CD4-positive, alpha-beta T cell treated with Interleukin-17A for 4 hours (primary cell): ENCODE measurements around the gene CCDC14.
A peak's percentile ranks its signal among the peaks of the same experiment; 100 is the strongest.
"Not testable (repeated sequence)": the region's sequence is repeated elsewhere in the genome, so short reads cannot be mapped to it uniquely, and the experiment has no call there.

Experiments
- DNase-seq: peaks from one replicate; pipeline ENCODE4 v3.0.0-alpha.2; 2020; ENCODE audit warnings: mixed read lengths

Gene CCDC14, protein sequence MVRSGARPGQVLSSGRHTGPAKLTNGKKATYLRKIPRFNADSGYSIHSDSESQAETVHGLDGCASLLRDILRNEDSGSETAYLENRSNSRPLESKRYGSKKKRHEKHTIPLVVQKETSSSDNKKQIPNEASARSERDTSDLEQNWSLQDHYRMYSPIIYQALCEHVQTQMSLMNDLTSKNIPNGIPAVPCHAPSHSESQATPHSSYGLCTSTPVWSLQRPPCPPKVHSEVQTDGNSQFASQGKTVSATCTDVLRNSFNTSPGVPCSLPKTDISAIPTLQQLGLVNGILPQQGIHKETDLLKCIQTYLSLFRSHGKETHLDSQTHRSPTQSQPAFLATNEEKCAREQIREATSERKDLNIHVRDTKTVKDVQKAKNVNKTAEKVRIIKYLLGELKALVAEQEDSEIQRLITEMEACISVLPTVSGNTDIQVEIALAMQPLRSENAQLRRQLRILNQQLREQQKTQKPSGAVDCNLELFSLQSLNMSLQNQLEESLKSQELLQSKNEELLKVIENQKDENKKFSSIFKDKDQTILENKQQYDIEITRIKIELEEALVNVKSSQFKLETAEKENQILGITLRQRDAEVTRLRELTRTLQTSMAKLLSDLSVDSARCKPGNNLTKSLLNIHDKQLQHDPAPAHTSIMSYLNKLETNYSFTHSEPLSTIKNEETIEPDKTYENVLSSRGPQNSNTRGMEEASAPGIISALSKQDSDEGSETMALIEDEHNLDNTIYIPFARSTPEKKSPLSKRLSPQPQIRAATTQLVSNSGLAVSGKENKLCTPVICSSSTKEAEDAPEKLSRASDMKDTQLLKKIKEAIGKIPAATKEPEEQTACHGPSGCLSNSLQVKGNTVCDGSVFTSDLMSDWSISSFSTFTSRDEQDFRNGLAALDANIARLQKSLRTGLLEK

DNA sequence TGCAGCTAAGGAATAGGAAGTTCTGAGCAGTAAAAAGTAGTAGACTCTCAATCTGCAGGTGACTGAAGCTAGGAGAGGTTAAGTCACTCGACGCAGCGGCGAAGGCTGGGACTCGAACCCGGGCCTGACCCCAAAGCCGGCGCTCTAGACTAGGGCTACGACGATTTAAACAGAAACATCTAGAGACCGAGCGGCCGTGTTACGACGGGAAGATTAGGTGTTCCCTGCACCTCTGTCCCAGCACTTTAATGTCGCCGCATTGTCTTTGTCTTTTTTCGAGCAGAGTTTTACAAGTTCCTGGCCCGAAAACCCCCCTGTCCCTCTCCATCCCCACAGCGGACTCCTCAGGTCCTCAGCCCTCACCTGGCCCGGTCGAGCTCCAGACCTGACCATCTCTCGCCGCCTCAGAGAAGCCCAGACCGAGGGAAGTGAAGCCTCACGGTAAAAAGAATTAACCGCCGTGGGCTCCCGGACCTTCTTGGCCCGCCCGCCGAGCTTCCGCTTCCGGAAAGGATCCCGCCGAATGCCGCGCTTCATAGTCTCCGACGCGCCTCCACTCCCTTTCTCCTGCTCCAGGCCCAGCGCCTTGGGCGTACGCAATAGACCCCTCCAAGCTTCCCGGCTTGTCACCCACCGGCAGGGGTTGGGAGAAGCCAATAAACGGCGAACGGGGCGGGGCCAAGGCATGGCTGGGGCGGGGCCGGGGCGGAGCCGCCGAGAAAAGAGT, at the start of gene CCDC14:
CCDC14 (minus strand) TSS at position 449 of the 727 bp plus-strand sequence; CDS start at position 393, 56 bp downstream.
- DNase-seq, result peak; percentile 81

DNA sequence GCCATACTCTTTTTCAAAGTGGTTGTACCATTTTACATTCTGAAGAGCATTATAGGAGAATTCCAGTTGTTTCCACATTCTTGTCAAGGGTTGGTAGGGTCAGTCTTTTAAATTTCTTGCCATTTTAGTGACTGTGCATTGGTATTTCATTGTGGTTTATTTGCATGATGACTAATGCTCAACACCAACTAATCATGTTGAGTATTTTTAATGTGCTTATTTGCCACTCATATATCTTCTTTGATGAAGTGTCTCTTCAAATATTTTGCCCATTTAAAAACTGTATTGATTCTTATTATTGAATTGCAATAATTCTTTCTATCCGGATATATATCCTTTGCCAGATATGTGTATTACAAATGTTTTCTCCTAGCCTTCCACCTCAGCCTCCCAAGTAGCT, 47.3 kb upstream of the CCDC14 start:
- DNase-seq, result not testable (repeated sequence)

DNA sequence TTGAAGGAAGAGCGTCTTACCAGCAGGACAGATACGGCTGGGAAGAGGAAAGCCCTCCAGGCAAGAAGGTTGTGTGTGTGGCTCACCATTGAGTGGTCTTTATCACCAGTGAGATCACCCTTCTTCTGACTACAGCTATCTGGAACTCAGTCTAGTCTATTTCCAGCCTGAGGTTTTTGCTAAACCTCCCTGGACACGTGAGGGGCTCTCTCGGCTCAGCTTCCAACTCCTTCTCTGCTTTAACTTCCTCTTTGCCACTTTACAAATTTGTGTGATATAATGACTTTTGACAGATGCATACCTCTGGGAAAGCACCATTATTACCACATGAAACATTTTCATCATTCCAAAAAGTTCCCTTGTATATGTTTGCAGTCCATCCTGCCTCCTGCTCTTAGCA, 46.2 kb upstream of the CCDC14 start:
- no peak for DNase-seq

DNA sequence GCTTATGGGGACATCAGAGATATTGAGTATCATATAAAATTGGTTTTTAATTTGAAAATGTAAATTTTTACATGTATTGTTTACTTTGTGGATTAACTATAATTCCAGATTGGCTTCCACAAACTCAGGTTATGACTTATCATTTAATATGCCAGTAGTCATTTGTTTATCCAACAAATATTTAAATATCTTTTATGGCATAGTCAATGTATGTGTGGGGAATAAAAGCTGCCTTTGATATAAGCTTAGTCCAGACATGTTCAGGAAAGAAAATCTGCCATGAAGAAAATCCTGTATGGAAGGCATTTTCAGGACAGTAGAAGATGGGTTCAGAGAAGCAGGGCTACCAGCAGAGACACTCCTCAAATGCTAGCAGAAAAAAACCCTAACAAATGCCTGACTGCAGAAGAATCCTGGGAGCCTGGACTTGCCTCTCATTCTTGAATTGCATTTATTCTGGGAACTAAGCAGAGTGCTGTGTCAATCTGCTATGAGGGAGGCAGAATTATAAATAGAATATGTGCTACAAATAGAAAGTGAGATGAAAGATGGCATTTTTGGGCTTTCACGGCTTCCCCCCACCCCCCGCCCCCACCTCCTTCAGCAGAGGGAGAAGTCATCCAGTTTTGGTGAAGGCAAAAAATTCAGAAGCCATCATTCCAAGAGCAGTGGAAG, 41.5 kb upstream of the CCDC14 start:
- DNase-seq, result not testable (repeated sequence)

DNA sequence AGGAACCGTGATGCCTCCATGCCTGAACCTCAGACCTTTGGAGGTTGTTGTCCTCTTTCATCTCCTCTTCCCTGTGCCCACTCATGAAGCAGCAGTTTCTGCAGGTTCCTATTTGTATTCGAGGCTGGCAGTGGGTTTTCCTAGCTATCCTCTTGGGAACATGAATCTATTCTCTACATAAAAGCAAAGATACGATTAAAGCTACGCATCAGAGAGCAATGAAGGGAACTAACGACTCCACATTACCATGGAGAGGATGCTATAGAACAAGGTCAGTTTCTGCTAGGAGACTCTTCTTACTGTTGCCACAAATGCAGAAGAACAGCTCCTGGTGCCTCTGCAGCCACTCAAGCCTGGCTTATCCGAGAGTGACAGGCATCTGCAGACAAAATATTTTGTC, 40.3 kb upstream of the CCDC14 start:
- not testable (repeated sequence) for DNase-seq

DNA sequence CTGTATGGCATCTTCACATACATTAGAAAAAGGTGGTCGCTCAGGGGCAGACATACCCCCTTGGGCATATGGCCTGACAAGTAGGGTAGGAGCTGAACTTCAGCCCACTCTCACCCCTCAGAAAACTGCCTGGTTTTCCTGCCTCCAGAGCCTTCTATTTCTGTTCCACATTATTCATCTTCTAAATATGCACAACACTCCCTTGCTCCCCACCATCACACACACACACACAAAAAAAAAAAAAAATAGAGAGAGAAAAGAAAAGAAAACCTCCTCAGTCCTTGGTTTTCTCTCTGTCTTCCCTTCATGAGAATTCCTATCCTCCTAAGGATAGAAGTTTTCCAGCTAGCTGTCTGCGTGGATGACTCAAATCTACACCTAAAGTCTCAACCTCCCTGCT, 36.5 kb upstream of the CCDC14 start:
- DNase-seq, result no peak

DNA sequence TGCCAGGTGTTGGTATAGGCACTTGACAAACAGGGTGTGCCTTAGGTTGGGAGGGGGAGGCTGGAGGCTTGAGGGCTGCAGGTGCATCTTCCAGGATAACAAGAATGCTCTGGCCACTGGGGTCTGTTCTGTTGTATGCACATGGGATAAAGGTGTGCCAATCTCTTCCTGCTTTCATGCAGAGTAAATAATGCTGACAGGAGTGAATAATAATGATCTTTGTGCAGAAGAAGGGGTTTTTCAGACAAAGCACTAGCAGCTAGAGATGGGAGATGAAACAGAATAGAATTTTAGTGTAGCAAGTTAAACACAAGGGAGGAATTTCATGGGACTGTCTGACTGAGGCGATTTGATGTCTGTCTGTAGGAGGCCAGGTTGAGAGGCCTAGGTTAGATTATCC, 32.8 kb upstream of the CCDC14 start:
- DNase-seq, result no peak

DNA sequence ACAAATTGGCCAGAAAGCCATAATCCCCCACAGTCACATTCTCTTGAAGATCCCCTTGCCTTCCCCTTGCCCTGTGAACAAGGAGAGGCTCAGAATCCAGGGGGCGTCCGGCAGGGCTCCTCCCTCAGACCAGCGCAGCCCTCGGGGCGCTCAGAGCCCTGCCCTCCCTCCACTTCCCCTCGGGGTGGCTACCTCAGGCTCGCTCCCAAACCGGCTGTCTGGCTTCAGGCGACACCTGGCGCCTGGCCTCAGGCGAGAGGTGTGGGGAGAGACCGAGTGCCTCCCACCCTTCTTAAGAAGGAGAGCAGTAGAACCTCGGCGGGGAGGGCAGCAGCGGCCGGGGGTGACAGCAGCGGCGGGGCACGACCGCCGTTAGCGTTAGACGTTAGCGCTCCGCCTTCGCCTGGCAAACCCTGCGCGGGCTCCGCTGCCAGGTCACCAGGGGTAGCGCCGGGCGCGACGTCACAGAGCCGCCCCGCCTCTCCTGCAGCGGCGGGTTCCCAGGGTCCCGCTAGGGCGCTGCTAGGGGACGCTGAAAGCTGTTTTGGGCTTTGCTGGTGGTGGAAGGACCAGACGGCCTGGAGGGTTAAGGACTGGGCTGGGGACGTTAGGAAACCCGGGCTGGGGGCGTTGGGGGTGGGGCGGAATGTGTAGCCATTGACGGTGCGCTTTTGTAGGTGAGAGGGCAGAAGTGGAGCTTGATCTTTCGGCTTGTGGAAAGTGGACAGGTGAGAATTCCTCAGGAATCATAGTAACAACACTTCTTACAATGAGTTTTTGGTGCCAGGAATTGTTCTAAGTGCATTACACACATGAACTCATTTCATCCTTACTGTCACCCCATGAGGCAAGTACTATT, 30.9 kb upstream of the CCDC14 start, which contains the start of gene ROPN1:
ROPN1 (minus strand) TSS at position 395 of the 859 bp plus-strand sequence. CDS start 11,643 bp downstream, outside the sequence.
- not testable (repeated sequence) for DNase-seq

DNA sequence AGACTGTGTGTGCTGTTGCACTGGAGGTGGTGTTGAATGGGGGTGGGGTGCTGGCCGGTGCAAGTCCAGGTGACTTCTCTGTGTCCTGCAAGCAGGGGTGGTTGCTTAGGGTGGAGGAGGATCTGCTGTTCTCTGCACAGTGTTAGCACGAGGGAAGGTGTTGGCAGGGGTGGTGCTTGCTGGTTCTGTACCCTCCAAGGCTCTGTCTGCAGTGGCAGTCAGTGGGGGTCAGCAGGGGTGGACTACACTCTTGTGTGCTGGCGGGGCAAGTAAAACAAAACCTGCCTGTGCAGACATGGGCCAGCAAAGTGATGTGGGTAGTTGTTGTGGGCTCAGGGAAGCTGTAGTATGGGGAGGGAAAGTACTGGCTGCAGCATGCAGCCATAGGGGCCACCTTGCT, 25.4 kb upstream of the CCDC14 start:
- DNase-seq, result no peak

DNA sequence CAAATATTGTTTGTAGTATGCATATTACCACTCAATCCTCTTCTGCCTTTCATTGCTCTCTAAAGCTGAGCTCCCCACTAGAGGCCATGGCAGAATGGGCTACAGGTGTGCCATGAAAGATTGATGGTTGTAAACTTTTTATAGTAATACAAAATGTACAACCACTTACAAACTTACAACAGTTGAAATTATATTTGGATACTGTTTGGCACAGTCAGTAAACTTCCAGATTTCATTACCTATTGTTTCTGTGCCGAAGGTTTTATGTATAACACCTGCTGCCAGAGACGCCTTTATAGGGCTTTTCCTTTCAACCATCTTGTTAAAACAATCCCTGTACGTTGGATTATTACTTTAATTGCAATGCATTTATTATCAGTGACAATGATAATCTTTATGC, 23.9 kb upstream of the CCDC14 start:
- no peak for DNase-seq

DNA sequence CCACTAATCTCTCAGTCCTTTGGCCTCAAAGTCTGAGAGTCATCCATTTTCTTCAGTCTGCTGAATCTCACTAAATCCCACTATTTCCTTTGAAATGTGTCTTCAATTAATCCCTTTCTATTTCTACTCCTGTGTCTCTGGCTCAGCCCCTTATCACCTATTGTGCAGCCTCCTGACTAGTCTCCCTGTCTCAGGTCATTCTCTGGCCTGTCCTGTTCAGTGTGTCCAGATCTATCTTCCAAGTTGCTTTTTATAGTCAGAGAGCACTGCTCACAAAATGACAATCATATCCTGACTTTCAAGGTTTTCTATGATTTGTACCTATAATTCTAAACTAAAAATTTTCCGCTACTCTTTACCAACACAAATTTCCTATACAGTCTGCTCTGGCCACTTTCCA, 23.3 kb upstream of the CCDC14 start:
- no peak for DNase-seq

DNA sequence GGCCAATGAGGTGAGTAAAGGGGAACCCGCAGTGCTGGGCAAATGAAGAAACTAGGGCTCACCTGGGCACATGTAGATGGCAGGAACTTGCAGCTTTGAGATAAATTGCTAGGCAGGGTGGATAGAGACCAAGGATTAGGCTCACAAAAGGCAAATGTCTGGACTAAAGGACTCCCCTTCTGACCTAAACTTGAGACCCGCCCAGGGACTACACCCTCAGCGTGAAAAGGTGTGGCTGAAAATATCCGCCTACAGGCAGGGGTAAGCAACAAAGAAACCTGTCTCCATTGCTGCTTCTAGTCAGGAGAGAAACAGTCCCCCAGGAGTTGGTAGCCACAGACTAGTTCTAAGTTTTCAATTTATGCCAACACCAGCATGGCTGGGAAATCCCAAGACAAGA, 20.3 kb upstream of the CCDC14 start:
- not testable (repeated sequence) for DNase-seq

DNA sequence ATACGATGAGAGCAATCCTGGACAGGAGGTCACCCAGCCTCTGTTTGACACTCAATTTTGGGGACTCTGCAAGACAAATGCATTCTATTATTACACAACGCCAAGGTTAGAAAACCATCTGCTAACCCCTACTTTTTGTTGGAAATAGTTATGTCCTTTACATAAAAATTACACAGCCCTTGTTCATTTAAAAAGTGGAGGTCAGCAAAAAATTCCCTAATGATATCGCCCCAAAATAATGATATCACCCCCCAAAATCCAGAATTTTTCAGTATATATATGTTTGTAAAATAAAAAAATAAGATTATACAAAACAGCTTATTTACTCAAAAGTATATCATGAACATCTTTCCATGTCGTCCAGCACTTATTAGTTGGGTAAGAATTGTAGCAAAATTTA, 19.5 kb upstream of the CCDC14 start:
- no peak for DNase-seq

DNA sequence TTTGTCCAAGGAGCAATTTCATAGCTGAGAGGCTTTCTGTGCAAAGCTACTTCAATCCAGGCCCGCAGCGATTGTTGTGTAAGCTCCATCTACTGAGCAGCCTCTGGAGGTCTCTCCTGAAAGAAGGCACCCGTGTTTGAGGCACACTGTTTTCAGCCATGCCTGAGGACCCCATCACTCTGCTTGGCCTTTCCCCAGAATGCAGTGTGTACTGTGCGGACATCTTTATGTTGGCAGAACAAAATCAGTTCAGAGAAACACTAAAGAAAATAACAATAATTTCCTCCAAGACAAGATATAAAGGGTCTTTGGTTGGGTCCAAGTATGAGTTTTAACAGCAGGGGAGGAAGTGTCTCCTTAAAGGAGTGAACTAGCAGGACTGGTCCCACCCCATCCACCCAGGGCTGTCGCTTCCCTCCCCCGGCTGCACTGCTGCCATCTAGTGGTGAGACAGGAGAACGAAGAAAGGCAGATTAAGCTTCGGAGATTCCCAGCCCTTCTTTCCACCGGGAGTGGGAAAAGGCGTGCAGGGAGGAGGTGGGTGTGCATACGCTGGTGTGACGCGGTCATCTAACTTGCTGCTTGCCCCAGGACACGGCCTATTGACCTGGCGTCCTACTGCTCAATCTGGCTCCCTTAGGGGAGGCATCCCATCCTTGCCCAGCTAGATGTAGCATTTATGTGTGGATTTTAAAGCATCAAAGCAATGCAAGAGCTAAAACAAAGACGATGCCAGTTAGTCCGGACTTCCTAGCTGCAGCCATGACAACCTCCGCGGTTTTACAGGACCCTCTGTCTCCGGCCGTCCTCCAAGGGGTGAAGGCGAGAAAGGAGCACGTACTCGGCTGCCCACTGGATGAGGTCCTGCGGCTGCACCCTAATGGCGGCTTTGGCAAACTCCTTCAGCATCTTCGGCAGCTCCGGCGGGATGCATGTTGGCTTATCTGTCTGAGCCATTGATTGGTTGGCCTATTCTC, 18.8 kb upstream of the CCDC14 start:
- peak; percentile 2 for DNase-seq

DNA sequence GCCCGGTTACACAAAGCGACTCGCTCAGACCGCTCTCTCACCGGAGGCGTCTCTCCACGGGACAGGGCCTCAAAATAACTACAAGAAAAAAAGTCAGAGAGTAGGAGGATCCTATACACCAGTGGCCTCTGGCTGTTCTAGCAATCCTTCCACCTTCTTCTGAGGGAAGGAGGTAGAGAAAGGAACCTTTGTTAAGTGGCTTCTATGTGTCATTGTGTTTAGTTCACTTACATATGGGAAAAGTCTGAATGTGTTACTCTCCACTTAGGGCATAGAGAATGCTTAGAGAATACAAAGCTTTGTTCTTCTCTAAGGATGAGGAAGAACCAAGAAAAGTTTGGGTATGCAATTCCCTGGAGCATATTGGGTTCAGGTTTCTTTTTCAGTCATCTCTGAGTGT, 15.9 kb upstream of the CCDC14 start:
- not testable (repeated sequence) for DNase-seq

DNA sequence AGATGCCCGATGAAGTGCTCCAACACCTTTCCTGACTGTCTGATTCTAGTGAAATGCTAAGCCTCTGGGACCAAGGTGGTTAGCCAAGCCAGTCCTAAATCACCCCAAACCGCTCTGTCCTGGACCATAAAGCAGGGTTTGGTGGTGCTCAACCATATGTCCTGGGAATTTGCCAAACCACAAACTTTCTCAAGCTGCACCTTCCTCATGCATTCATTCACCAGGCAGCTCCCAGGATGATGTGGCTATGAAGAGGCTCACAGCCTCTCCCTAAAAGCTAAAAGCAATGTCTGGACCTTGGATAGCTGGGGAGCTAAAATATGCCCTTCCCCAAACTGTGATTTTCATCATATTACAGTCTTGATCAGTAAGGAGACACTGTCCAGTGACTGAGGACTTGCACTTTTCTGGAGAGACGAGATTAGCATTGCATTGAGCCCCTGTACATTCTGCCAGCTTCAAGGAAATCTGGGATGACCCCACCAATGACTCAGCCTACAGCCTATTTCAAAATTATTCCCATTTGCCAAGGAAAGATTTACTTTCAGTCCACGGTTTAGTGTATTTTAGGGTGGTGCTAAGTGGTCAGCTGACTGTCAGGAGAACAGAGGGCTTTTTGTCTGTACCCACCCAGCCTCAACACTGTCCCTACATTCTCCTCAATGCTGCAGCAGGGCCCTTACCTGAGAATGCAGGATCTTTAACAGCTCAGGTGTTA, 15.3 kb upstream of the CCDC14 start:
- DNase-seq, result not testable (repeated sequence)

DNA sequence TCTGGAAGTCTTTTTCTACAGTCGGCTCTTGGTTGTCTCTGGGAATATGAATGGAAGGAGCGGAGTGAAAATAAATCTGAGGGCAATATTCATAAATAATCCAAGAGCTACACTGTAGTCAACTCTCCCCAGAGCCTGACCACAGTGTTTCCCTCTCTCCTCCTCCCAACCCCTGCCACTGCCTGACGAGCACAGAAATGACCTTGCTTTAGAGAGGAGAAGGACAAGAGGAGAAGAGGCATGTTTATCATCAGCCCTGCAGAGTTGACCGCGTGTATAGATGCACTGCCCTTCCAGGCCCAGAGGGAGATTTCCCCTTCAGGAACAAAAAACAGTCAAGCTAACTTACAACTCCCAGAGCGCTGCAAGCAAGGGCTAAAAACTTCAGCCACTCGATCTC, 14.0 kb upstream of the CCDC14 start:
- DNase-seq, result not testable (repeated sequence)

DNA sequence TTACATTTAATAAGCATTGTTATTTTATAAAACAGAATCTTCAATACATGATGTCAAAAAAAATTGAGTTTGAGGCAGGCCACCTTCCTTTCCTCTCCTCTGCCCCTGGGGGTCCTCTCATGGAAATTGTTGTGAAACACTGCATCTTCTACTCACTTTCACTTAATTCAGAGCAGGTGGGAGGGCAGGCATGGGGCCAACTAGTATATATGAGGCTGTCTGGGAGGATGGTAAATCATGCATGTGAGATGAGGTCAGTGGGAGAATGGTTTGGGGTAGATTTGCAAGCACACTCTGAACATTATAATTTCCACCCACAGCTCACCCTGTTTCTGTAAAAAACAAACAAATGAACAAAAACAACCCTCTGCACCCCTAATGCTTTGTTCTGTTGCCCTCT, 10.4 kb upstream of the CCDC14 start:
- no peak for DNase-seq

DNA sequence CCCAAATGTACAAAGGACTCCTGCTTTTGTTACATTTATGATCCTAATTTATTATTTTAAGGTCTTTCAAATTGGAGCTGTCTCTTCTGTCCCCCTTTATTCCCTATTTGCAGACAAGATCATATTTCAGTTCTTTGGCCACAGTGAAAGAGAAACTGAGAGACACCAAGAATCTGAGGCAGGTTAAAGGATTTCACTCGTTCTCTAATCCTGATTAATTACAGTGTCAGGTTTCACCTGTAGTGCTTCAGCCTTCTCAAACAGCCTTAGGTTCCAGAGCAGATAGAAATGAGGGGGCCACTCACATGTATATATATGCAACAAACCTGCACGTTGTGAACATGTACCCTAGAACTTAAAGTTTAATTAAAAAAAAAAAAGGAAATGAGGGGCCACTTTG, 6.2 kb upstream of the CCDC14 start:
- DNase-seq, result not testable (repeated sequence)
